ENCODE results near the gene GBA3.

The GBA3 gene

DNA sequence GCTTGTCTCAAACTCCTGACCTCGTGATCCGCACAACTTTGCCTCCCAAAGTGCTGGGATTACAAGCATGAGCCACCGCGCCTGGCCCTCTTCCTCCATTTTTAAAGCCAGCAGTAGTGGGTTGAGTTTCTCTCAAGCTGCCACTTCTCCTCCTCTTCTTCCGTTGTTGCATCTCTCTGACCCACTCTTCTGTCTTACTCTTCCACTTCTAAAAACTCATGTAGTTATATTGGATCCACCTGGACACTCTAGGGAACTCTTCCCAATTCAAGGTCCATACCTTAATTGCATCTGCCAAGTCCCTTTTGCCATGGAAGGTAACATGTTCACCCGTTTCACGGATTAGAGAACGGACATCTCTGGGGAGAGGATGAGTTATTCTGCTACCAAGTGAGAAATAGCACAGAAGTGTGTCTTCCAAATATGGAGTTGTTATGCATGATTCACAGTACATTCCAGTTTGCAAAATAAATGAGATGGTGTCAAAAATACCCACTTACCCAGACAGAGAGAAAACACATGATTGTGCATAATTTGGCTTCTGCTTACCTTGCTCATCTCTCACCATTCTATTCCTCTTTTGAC, 51.8 kb downstream of the GBA3 start:
- no peak for TF ChIP-seq Cebpa-rat (IDR thresholded peaks at IDR 0.05)
- H3K36me3 ChIP-seq: no peaks in the 10 kb centered on the region
- H3K4me2 ChIP-seq: no peak overlapping the region
- H4K20me1 ChIP-seq: no peaks in the 10 kb centered on the region
- no peaks in the 10 kb centered on the region for H3K9me3 ChIP-seq (replicated peaks in 1 of 11)
- no peaks in the 10 kb centered on the region for H3K27me3 ChIP-seq
- no peak overlapping the region for H3K4me3 ChIP-seq
- H3K27ac ChIP-seq: no peak overlapping the region
- no peak overlapping the region for H3K9ac ChIP-seq
- H3K4me1 ChIP-seq: no peaks in the 10 kb centered on the region

- Histone ChIP-seq H3K4me2 (no peak overlapping the region), H3K27ac (no peak overlapping the region), H3K36me3 (no peaks in the 10 kb centered on the region), H4K20me1 (no peaks in the 10 kb centered on the region), H3K9ac (no peak overlapping the region), H3K4me1 (no peaks in the 10 kb centered on the region), H3K9me3 (replicated peaks in 1 of 11) (no peaks in the 10 kb centered on the region), H3K27me3 (no peaks in the 10 kb centered on the region), H3K4me3 (no peak overlapping the region)
- TF ChIP-seq Cebpa-rat (IDR thresholded peaks at IDR 0.05): no peak
Measured at GRCh38 chr4:22745234-22745633, 52.5 kb downstream of the GBA3 start.

DNA sequence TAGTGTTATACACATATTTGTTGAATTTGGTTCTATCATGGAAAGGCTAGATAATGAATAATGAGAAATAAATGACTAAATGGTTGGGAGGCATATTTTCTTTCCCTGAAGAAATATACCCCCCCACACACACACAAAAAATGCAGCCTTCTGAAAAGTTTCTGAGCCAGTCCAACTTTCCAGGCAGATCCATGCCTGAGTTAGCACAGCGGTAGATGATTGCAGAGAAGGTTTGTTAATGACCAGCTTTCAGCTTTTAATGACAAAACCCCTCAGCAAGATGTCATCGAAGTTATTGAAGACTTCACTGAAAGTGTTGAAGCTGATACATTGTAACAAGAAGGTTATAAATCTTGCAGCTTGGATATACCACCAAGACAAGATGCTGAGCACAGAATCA, 61.4 kb downstream of the GBA3 start:
- TF ChIP-seq Cebpa-rat (IDR thresholded peaks at IDR 0.05): no peak

GRCh38 chr4:22762548-22762947, 69.8 kb downstream of the GBA3 start:
- no peak for TF ChIP-seq Cebpa-rat (IDR thresholded peaks at IDR 0.05)
- Histone ChIP-seq H3K9ac (no peak overlapping the region), H3K4me2 (no peak overlapping the region), H3K9me3 (replicated peaks in 1 of 11) (peaks cover 0 to 13% (median 0%) of the 10 kb centered on the region in 11 experiments; a peak in 4 of 22 replicates), H3K27ac (no peak overlapping the region), H3K36me3 (no peaks in the 10 kb centered on the region), H3K4me3 (no peak overlapping the region), H3K27me3 (no peaks in the 10 kb centered on the region), H3K4me1 (peaks cover 3 to 22% (median 8%) of the 10 kb centered on the region in 10 experiments; a peak in 16 of 20 replicates), H4K20me1 (no peaks in the 10 kb centered on the region)

More for the DNA sequence above, 61.4 kb downstream of the GBA3 start:
- Histone ChIP-seq H3K4me2 (no peak overlapping the region), H4K20me1 (no peaks in the 10 kb centered on the region), H3K9me3 (replicated peaks in 1 of 11) (0 out of 22 replicates have a peak, but pooled peaks cover 0 to 8% (median 0%) of the 10 kb centered on the region in 11 experiments), H3K4me1 (no peaks in the 10 kb centered on the region), H3K27ac (no peak overlapping the region), H3K9ac (no peak overlapping the region), H3K4me3 (no peak overlapping the region), H3K27me3 (no peaks in the 10 kb centered on the region), H3K36me3 (no peaks in the 10 kb centered on the region)

GRCh38 chr4:22764183-22764582, 71.4 kb downstream of the GBA3 start:
- peaks cover 0 to 13% (median 0%) of the 10 kb centered on the region in 11 experiments; a peak in 4 of 22 replicates for H3K9me3 ChIP-seq (replicated peaks in 1 of 11)
- no peaks in the 10 kb centered on the region for H4K20me1 ChIP-seq
- no peak overlapping the region for H3K9ac ChIP-seq
- no peak for TF ChIP-seq Cebpa-rat (IDR thresholded peaks at IDR 0.05)
- no peak overlapping the region for H3K4me3 ChIP-seq
- H3K4me2 ChIP-seq: peak overlapping the region; percentile 27 to 61 (median 38); a peak in 16 of 22 replicates
- no peaks in the 10 kb centered on the region for H3K27me3 ChIP-seq
- H3K36me3 ChIP-seq: no peaks in the 10 kb centered on the region
- H3K4me1 ChIP-seq: peaks cover 3 to 22% (median 8%) of the 10 kb centered on the region in 10 experiments; a peak in 16 of 20 replicates
- H3K27ac ChIP-seq: 0 out of 22 replicates have a peak overlapping the region, but pooled peaks of 1 of the 11 experiments have one; percentile 6

GRCh38 chr4:22766068-22766467, 73.3 kb downstream of the GBA3 start:
- no peak for TF ChIP-seq Cebpa-rat (IDR thresholded peaks at IDR 0.05)
- no peaks in the 10 kb centered on the region; a peak in 1 of 22 replicates for H3K36me3 ChIP-seq
- peak overlapping the region in 1 of 11 experiments; percentile 9; a peak in 2 of 22 replicates for H3K4me2 ChIP-seq
- no peak overlapping the region for H3K4me3 ChIP-seq
- H3K9ac ChIP-seq: no peak overlapping the region
- H3K9me3 ChIP-seq (replicated peaks in 1 of 11): peaks cover 0 to 18% (median 6%) of the 10 kb centered on the region in 11 experiments; a peak in 11 of 22 replicates
- H3K27me3 ChIP-seq: no peaks in the 10 kb centered on the region
- H3K4me1 ChIP-seq: peaks cover 3 to 22% (median 8%) of the 10 kb centered on the region in 10 experiments; a peak in 16 of 20 replicates
- H3K27ac ChIP-seq: no peak overlapping the region
- no peaks in the 10 kb centered on the region for H4K20me1 ChIP-seq

GRCh38 chr4:22778547-22779163, 85.9 kb downstream of the GBA3 start:
- no peaks in the 10 kb centered on the region for H3K36me3 ChIP-seq
- H3K4me3 ChIP-seq: no peak overlapping the region
- no peaks in the 10 kb centered on the region for H3K27me3 ChIP-seq
- peaks cover 0 to 23% (median 8%) of the 10 kb centered on the region in 10 experiments; a peak in 10 of 20 replicates for H3K4me1 ChIP-seq
- H4K20me1 ChIP-seq: no peaks in the 10 kb centered on the region
- H3K9ac ChIP-seq: no peak overlapping the region
- no peak overlapping the region for H3K27ac ChIP-seq
- H3K4me2 ChIP-seq: no peak overlapping the region
- H3K9me3 ChIP-seq (replicated peaks in 1 of 11): peaks cover 9 to 20% (median 16%) of the 10 kb centered on the region in 11 experiments; a peak in 19 of 22 replicates
- no peak for TF ChIP-seq Cebpa-rat (IDR thresholded peaks at IDR 0.05)

GRCh38 chr4:22780317-22780716, 87.6 kb downstream of the GBA3 start:
- no peaks in the 10 kb centered on the region for H4K20me1 ChIP-seq
- peaks cover 9 to 22% (median 16%) of the 10 kb centered on the region in 11 experiments; a peak in 19 of 22 replicates for H3K9me3 ChIP-seq (replicated peaks in 1 of 11)
- H3K4me1 ChIP-seq: peaks cover 0 to 32% (median 8%) of the 10 kb centered on the region in 10 experiments; a peak in 10 of 20 replicates
- no peak overlapping the region for H3K4me2 ChIP-seq
- no peak overlapping the region for H3K9ac ChIP-seq
- H3K27ac ChIP-seq: no peak overlapping the region
- H3K4me3 ChIP-seq: no peak overlapping the region
- TF ChIP-seq Cebpa-rat (IDR thresholded peaks at IDR 0.05): no peak
- H3K36me3 ChIP-seq: no peaks in the 10 kb centered on the region
- H3K27me3 ChIP-seq: no peaks in the 10 kb centered on the region

GRCh38 chr4:22780797-22781196, 88.1 kb downstream of the GBA3 start:
- H3K9me3 ChIP-seq (replicated peaks in 1 of 11): peaks cover 9 to 22% (median 16%) of the 10 kb centered on the region in 11 experiments; a peak in 19 of 22 replicates
- no peaks in the 10 kb centered on the region for H3K27me3 ChIP-seq
- H3K4me2 ChIP-seq: 0 out of 22 replicates have a peak overlapping the region, but pooled peaks of 1 of the 11 experiments have one; percentile 16
- no peak overlapping the region for H3K27ac ChIP-seq
- no peak overlapping the region for H3K4me3 ChIP-seq
- TF ChIP-seq Cebpa-rat (IDR thresholded peaks at IDR 0.05): no peak
- peaks cover 0 to 32% (median 8%) of the 10 kb centered on the region in 10 experiments; a peak in 10 of 20 replicates for H3K4me1 ChIP-seq
- no peak overlapping the region for H3K9ac ChIP-seq
- no peaks in the 10 kb centered on the region for H3K36me3 ChIP-seq
- H4K20me1 ChIP-seq: no peaks in the 10 kb centered on the region

Measured in BLaER1 treated with 17β-estradiol and CSF1 and Interleukin-3, amounts not matched to agents 10 nM and 100 nM (cell line).